B cell (primary cell): ENCODE results near the gene CAMK1D. TPM values are rescaled to one million over a fixed set of nuclear protein-coding genes. Genes with fewer than 3 reads are reported as not detected.

Experiments used
- ATAC-seq: fragments of 200-7000 bp; cut with Tn5 transposase; one replicate; pipeline ENCODE4 v1.10.0; 2021; ENCODE audit warnings: low read depth, mild to moderate bottlenecking, moderate number of reproducible peaks, moderate library complexity
- CTCF ChIA-PET: fragments of 350-600 bp; sonication (Branson Sonifier 250); formaldehyde crosslinking; loops from one replicate; lab custom pipeline; 2021; ENCODE audit warnings: antibody characterized with exemption, inconsistent platforms; lab: Charles Lee
- POLR2A ChIA-PET: fragments of 350-600 bp; sonication (Branson Sonifier 250); formaldehyde crosslinking; loops from one replicate; lab custom pipeline; 2021; ENCODE audit warnings: antibody characterized with exemption; lab: Charles Lee
- DNase-seq: peaks from one replicate; pipeline ENCODE4 v3.0.0; 2013
- H2AFZ ChIP-seq: 2 replicates; pipeline ENCODE4 v1.6.1; 2012; ENCODE audit warnings: mild to moderate bottlenecking, low read depth, low read length; ENCODE audit not compliant: insufficient read depth, poor library complexity, severe bottlenecking
- H3K27ac ChIP-seq, 2 donors: 1 replicate in 1 of 2; 2 replicates in 1 of 2; pipeline ENCODE4 v1.5.1; 2012 to 2013; ENCODE audit warnings: low read length in 2 of 2, mild to moderate bottlenecking in 2 of 2, moderate library complexity in 1 of 2
- H3K27me3 ChIP-seq, 4 experiments: fragments of 200-600 bp in 1 of 4; sonication (generic) in 1 of 4; replicated peaks in 1 of 4; 1 replicate in 2 of 4; 2 replicates in 2 of 4; pipeline versions ENCODE4 v1.6.1 to v1.7.0; 2013 to 2016; ENCODE audit warnings: low read length in 3 of 4, mild to moderate bottlenecking in 2 of 4, mixed read lengths in 1 of 4, moderate library complexity in 1 of 4; ENCODE audit not compliant: insufficient read depth in 4 of 4, control insufficient read depth in 3 of 4; ENCODE audit errors: control extremely low read depth in 1 of 4
- H3K36me3 ChIP-seq, 2 experiments: replicated peaks in 1 of 2; 1 replicate in 1 of 2; 2 replicates in 1 of 2; pipeline versions ENCODE4 v1.6.1 to v1.7.1; 2013; ENCODE audit warnings: low read length in 1 of 2; ENCODE audit not compliant: insufficient read depth in 2 of 2, control insufficient read depth in 1 of 2; ENCODE audit errors: control extremely low read depth in 1 of 2, extremely low read depth in 1 of 2
- H3K4me1 ChIP-seq, 2 donors: fragments of 200-600 bp in 1 of 2; sonication (generic) in 1 of 2; 1 replicate in 1 of 2; 2 replicates in 1 of 2; pipeline versions ENCODE4 v1.5.1 to v1.6.1; 2013 to 2017; ENCODE audit warnings: low read length in 2 of 2; ENCODE audit not compliant: control insufficient read depth in 2 of 2, insufficient read depth in 2 of 2
- H3K4me2 ChIP-seq: replicated peaks from 2 replicates; pipeline ENCODE3; 2012; ENCODE audit warnings: mild to moderate bottlenecking, low read depth, low read length; ENCODE audit not compliant: poor library complexity, severe bottlenecking
- H3K4me3 ChIP-seq, 5 experiments: fragments of 200-600 bp in 1 of 5; sonication (generic) in 1 of 5; 1 replicate in 3 of 5; 2 replicates in 2 of 5; pipeline versions ENCODE4 v1.5.1 to v1.7.0; 2011 to 2016; ENCODE audit warnings: low read length in 4 of 5, mild to moderate bottlenecking in 4 of 5, low read depth in 2 of 5, control low read depth in 1 of 5, moderate library complexity in 1 of 5; ENCODE audit not compliant: insufficient read depth in 1 of 5; ENCODE audit errors: control extremely low read depth in 1 of 5, extremely low read depth in 1 of 5
- H3K79me2 ChIP-seq: fragments of 200-600 bp; sonication (generic); one replicate; pipeline ENCODE4 v1.6.0; 2016; ENCODE audit warnings: low read length; ENCODE audit not compliant: control insufficient read depth, insufficient read depth
- H3K9ac ChIP-seq: fragments of 200-600 bp; sonication (generic); 2 replicates; pipeline ENCODE4 v1.6.1; 2017; ENCODE audit warnings: mild to moderate bottlenecking, low read length, moderate library complexity
- H3K9me3 ChIP-seq, 3 donors: one replicate each; pipeline versions ENCODE4 v1.6.1 to v1.7.1; 2013; ENCODE audit warnings: low read length in 2 of 3; ENCODE audit not compliant: control insufficient read depth in 2 of 3, insufficient read depth in 1 of 3; ENCODE audit errors: control extremely low read depth in 1 of 3
- H4K20me1 ChIP-seq: 2 replicates; pipeline ENCODE4 v1.6.0; 2012; ENCODE audit warnings: mild to moderate bottlenecking, low read length; ENCODE audit not compliant: insufficient read depth, control insufficient read depth, poor library complexity, severe bottlenecking
- H3K27ac Mint-ChIP-seq: one replicate; pipeline ENCODE4 v1.8.0; 2021; ENCODE audit warnings: mixed read lengths
- H3K27me3 Mint-ChIP-seq: one replicate; pipeline ENCODE4 v1.8.0; 2021; ENCODE audit warnings: mixed read lengths
- H3K4me1 Mint-ChIP-seq: one replicate; pipeline ENCODE4 v1.8.0; 2021; ENCODE audit warnings: mixed read lengths
- H3K4me3 Mint-ChIP-seq: one replicate; pipeline ENCODE4 v1.8.0; 2021; ENCODE audit warnings: mixed read lengths
- H3K9me3 Mint-ChIP-seq: one replicate; pipeline ENCODE4 v1.8.0; 2022; ENCODE audit warnings: mixed read lengths; ENCODE audit not compliant: insufficient read depth
- EZH2 ChIP-seq: IDR thresholded peaks from 2 replicates; pipeline ENCODE4 v1.6.1; 2012; ENCODE audit warnings: borderline replicate concordance, low read depth, mild to moderate bottlenecking, moderate library complexity, low read length; ENCODE audit not compliant: insufficient read depth, poor library complexity, severe bottlenecking
- WGBS: methylation state at CpG from one replicate; pipeline ENCODE4 v1.1.5; 2013; ENCODE audit warnings: missing lambda C conversion rate; ENCODE audit not compliant: insufficient coverage; 5-methylcytosine and 5-hydroxymethylcytosine counted together
- intact Hi-C: fragments of 100-400 bp; cut with micrococcal nuclease; formaldehyde crosslinking; loops from one replicate; pipeline ENCODE4 v1.10.0; 2022
- polyA plus RNA-seq: library from polyadenylated mRNA; depleted of rRNA; stranded (reverse); fragments of >200 nt; gene quantifications from 2 replicates; pipeline ENCODE4 v1.2.3, GENCODE V29; 2012
- total RNA-seq, 2 donors: library from RNA; stranded (reverse); fragments of 120-200 nt in 1 of 2; gene quantifications; 1 replicate in 1 of 2; 2 replicates in 1 of 2; pipeline versions ENCODE4 v1.2.3 to v1.2.4, GENCODE V29; 2013 to 2022
- TF ChIP-seq, protein P1 (sequence below): fragments of 200-600 bp; IDR thresholded peaks from one replicate; pipeline ENCODE4 v1.8.0; 2022; ENCODE audit warnings: antibody characterized with exemption, mild to moderate bottlenecking

CAMK1D gene
- total and polyA plus RNA-seq, 2 donors (not counting 1 experiment from before 2014, with no cell fraction given): 34.1 to 69.7 TPM

DNA sequence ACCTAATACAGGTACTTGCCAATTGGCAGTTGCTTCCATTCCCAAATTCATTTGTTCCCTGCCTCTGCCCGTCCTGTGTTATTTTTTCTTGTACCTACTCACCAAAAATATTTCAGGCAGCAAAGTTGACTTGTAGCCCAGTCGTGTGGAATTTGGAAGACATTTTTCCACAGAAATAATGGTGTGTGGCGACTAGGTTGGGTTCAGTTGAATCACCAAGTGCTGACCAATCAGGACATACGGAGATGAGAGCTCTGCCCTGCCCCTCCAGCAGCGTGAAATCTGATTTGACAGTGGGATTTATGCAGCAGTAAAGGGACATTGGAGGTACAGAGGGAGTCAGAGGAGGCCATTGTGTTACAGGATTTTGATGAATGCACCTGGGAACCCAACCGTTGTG is 435.3 kb downstream of the CAMK1D start:
- TF ChIP-seq EZH2: no peak
- TF ChIP-seq, protein P1, sequence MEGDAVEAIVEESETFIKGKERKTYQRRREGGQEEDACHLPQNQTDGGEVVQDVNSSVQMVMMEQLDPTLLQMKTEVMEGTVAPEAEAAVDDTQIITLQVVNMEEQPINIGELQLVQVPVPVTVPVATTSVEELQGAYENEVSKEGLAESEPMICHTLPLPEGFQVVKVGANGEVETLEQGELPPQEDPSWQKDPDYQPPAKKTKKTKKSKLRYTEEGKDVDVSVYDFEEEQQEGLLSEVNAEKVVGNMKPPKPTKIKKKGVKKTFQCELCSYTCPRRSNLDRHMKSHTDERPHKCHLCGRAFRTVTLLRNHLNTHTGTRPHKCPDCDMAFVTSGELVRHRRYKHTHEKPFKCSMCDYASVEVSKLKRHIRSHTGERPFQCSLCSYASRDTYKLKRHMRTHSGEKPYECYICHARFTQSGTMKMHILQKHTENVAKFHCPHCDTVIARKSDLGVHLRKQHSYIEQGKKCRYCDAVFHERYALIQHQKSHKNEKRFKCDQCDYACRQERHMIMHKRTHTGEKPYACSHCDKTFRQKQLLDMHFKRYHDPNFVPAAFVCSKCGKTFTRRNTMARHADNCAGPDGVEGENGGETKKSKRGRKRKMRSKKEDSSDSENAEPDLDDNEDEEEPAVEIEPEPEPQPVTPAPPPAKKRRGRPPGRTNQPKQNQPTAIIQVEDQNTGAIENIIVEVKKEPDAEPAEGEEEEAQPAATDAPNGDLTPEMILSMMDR: no peak
- DNase-seq (no peak), ATAC-seq (no peak)
- H3K27ac ChIP-seq: no peak overlapping the region
- H3K4me1 Mint-ChIP-seq: peaks cover 3% of the 10 kb centered on the region
- H3K27me3 Mint-ChIP-seq: no peaks in the 10 kb centered on the region
- H3K36me3 ChIP-seq: peaks cover 0 to 55% of the 10 kb centered on the region in 2 experiments
- no peak overlapping the region for H3K4me2 ChIP-seq
- H3K79me2 ChIP-seq: peaks cover 8% of the 10 kb centered on the region
- H2AFZ ChIP-seq: no peak overlapping the region
- no peaks in the 10 kb centered on the region for H3K9me3 ChIP-seq
- H3K9me3 Mint-ChIP-seq: no peaks in the 10 kb centered on the region
- intact Hi-C loops: no loop called here
- no peak overlapping the region for H3K27ac Mint-ChIP-seq
- H3K27me3 ChIP-seq: no peaks in the 10 kb centered on the region
- no peak overlapping the region for H3K9ac ChIP-seq
- H3K4me3 Mint-ChIP-seq: no peak overlapping the region
- POLR2A ChIA-PET: no interaction called here
- whole genome bisulfite sequencing: 95% methylated on average over 6 of the region's 6 CpGs
- CTCF ChIA-PET: no interaction called here
- peaks cover 16% of the 10 kb centered on the region for H4K20me1 ChIP-seq
- H3K4me1 ChIP-seq: no peaks in the 10 kb centered on the region
- no peak overlapping the region for H3K4me3 ChIP-seq

DNA sequence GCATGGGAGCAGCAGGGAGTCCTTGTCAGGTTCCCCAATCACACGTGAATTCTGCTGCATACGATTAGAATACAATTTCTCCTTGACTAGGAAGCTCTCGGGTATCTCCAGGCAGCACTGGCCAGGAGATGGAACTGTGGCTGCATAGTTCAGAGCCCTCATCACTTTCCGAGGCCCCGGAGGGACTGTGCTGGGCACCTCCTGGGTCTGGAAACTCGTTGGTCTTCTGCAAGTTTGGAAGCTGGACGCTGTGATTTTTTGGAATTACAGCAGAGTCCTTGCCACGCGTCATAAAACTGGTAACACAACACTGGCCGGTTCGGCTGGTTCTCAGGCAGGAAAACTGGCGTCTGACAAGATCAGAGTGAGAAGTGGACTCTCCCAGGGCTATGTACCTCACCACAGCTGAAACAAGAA is 436.1 kb downstream of the CAMK1D start:
- intact Hi-C loops: no loop called here
- Mint-ChIP-seq H3K27ac (no peak overlapping the region), H3K4me1 (peaks cover 3% of the 10 kb centered on the region), H3K27me3 (no peaks in the 10 kb centered on the region), H3K9me3 (no peaks in the 10 kb centered on the region), H3K4me3 (no peak overlapping the region)
- ATAC-seq (no peak), DNase-seq (no peak)
- WGBS: 86% methylated on average over 7 of the region's 12 CpGs
- no peak overlapping the region for H3K4me3 ChIP-seq
- no peaks in the 10 kb centered on the region for H3K27me3 ChIP-seq
- peaks cover 8% of the 10 kb centered on the region for H3K79me2 ChIP-seq
- H2AFZ ChIP-seq: no peak overlapping the region
- TF ChIP-seq, protein P1: no peak
- no peak for TF ChIP-seq EZH2
- H3K36me3 ChIP-seq: peaks cover 0 to 51% of the 10 kb centered on the region in 2 experiments
- H3K9ac ChIP-seq: no peak overlapping the region
- POLR2A ChIA-PET: no interaction called here
- peaks cover 14% of the 10 kb centered on the region for H4K20me1 ChIP-seq
- H3K27ac ChIP-seq: no peak overlapping the region
- CTCF ChIA-PET: no interaction called here
- no peaks in the 10 kb centered on the region for H3K9me3 ChIP-seq
- H3K4me2 ChIP-seq: no peak overlapping the region
- no peaks in the 10 kb centered on the region for H3K4me1 ChIP-seq
